ENCODE data around the gene MANBA.

DNA sequence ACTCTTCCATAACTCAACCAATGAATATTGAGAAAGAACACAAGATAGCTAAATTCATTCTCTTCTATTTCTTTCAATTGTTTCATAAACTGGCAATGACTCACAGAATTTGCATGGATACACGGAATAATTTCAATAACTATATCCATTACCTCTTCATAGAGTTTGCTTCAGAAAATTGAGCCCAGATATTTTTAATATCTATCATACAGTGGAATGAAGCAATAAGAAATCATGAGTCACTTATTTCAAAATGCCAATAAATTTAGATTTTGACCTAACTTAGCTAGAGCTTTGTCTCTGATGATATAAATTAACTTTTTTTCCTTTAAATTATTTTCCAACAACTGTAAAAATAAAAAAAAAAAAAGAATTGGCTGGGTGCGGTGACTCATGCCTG lies 22.2 kb upstream of the MANBA start:
- TF ChIP-seq, protein P1, sequence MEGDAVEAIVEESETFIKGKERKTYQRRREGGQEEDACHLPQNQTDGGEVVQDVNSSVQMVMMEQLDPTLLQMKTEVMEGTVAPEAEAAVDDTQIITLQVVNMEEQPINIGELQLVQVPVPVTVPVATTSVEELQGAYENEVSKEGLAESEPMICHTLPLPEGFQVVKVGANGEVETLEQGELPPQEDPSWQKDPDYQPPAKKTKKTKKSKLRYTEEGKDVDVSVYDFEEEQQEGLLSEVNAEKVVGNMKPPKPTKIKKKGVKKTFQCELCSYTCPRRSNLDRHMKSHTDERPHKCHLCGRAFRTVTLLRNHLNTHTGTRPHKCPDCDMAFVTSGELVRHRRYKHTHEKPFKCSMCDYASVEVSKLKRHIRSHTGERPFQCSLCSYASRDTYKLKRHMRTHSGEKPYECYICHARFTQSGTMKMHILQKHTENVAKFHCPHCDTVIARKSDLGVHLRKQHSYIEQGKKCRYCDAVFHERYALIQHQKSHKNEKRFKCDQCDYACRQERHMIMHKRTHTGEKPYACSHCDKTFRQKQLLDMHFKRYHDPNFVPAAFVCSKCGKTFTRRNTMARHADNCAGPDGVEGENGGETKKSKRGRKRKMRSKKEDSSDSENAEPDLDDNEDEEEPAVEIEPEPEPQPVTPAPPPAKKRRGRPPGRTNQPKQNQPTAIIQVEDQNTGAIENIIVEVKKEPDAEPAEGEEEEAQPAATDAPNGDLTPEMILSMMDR (conservative IDR thresholded peaks at IDR 0.05): no peak
- TF ChIP-seq ZFX (IDR thresholded peaks at IDR 0.05): no peak
